Ectodermal cell (in vitro differentiated cells): Measurements from ENCODE around the gene CDKN2D.
A peak's percentile ranks its signal among the peaks of the same experiment; 100 is the strongest.

Experiments used
- H3K27ac ChIP-seq: 2 replicates; pipeline ENCODE4 v1.7.0; 2013; ENCODE audit warnings: mild to moderate bottlenecking, low read depth, low read length; ENCODE audit not compliant: insufficient read depth, poor library complexity, severe bottlenecking
- H3K27me3 ChIP-seq: 2 replicates; pipeline ENCODE4 v1.7.0; 2013; ENCODE audit warnings: mild to moderate bottlenecking, low read length; ENCODE audit not compliant: insufficient read depth, control insufficient read depth, poor library complexity, severe bottlenecking
- H3K36me3 ChIP-seq: one replicate; pipeline ENCODE4 v1.7.0; 2013; ENCODE audit warnings: low read length; ENCODE audit not compliant: control insufficient read depth, insufficient read depth
- H3K4me1 ChIP-seq: one replicate; pipeline ENCODE4 v1.7.0; 2013; ENCODE audit warnings: low read length; ENCODE audit not compliant: control insufficient read depth, insufficient read depth
- H3K4me3 ChIP-seq: 2 replicates; pipeline ENCODE4 v1.7.0; 2013; ENCODE audit warnings: low read depth, low read length, control low read depth; ENCODE audit not compliant: insufficient read depth
- H3K9me3 ChIP-seq: 2 replicates; pipeline ENCODE4 v1.7.0; 2013; ENCODE audit warnings: mild to moderate bottlenecking, low read length, moderate library complexity; ENCODE audit not compliant: control insufficient read depth
- WGBS, 2 experiments: methylation state at CpG; one replicate each; pipeline ENCODE4 v1.1.7; 2013; ENCODE audit warnings: missing lambda C conversion rate in 2 of 2; 5-methylcytosine and 5-hydroxymethylcytosine counted together

The CDKN2D gene

DNA sequence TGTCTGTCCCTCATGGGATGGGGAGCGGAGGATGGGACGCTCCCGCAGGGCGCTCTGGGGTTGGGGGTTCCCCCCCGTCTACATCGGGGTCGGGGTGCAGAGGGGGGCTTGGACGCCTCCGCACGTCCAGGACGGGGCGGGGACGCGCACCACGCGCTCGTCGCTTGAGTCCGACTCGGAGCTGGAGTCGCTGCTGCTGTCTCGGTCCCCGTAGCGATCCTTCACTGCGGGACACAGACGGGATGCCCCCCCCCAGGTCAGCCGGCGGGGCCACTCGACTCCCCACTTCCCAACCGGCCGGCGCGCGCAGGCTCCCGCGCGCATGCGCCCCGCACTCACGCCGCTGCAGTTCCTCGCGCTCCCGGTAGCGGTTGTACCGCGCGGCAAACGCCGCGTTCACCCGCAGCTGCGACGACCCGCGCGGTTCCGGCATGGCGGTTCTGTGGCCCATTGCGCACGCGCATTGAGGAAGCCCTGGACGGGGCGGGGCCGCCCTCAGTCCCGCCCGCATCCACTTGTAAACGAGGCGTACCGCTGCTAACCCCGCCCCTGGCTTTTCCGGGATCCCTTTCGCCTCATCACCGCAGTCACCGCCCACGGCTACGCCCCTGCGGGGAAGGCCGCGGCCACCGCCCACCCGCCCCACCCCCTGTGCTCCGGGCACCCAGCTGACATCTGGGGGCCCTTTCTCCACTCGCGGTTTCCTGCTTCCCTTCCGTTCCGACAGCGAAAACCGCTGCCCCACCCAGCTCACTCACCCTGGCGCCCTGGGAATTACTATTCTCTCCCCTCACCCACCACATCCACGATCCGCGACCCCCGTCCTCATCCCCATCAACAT, 3.0 kb downstream of the CDKN2D start, which contains the start of gene KRI1:
TSS of gene KRI1 (minus strand) at position 444 of the 841 bp plus-strand sequence. CDS start at position 433, 11 bp downstream.
- peak within 1 kb of the TSS; percentile 79 for H3K4me3 ChIP-seq
- WGBS, 2 experiments = 0 to 1% methylated on average over 94 of the region's 94 CpGs
- peak within 1 kb of the TSS; percentile 58 for H3K27ac ChIP-seq
- peaks cover 2% of the 10 kb centered on the region for H3K36me3 ChIP-seq
- no peaks in the 10 kb centered on the region for H3K9me3 ChIP-seq
- H3K27me3 ChIP-seq = peaks cover 22% of the 10 kb centered on the region
- peaks cover 4% of the 10 kb centered on the region for H3K4me1 ChIP-seq

DNA sequence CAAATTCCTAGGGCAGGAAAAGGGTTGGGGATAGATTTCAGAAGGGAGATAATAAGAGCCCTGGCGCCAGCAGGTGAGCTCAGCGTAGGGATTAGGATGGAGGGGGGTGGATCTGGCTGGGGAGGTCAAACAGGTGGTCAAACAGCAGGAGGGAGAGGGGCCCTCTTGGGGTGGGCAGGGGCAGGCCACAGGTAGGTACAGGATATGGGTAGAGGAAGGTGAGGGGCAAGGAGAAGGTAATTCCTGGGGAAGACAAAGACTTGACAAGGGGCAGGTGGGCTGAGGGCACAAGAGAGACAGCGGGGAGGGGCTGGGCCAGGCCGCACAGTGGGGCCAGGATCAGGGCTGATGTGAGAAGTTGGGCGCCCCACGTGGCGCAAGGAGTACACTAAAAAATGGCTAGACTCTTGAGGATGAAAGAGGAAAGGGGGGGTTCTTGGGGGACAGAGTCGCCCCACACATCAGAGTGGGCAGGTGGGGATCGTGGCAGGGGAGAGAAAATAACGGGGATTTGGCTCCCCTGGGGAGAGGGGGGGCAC, 3.7 kb downstream of the CDKN2D start:
- 7 to 9% methylated on average over 10 of the region's 10 CpGs for WGBS, 2 experiments
- Histone ChIP-seq H3K27ac (peak overlapping the region; percentile 58), H3K4me3 (peak overlapping the region; percentile 79), H3K4me1 (peaks cover 4% of the 10 kb centered on the region), H3K36me3 (peaks cover 9% of the 10 kb centered on the region), H3K27me3 (peaks cover 22% of the 10 kb centered on the region), H3K9me3 (no peaks in the 10 kb centered on the region)

DNA sequence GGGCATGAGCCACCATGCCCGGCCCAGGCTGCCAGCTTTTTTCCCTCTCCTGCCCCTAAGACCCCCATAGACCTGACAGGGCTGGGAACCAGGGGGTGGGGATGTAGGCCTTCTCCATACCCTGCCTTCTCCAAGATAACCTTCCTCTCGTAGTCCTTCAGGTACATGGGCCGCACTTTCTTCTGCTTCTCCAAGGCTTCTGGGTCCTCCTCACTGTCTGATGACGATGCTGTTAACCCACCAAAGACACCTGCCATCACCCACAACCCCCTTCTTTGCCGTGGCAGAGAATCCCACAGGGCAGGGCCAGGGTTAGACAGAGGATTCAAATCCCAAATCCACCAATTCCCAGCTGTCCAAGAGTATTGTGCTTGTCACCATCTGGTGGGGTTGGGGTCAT, 6.2 kb downstream of the CDKN2D start:
- Histone ChIP-seq H3K36me3 (peaks cover 27% of the 10 kb centered on the region), H3K27me3 (peaks cover 14% of the 10 kb centered on the region), H3K27ac (no peak overlapping the region), H3K9me3 (no peaks in the 10 kb centered on the region), H3K4me1 (peaks cover 1% of the 10 kb centered on the region), H3K4me3 (no peak overlapping the region)
- 96 to 97% methylated on average over 5 of the region's 5 CpGs for WGBS, 2 experiments

DNA sequence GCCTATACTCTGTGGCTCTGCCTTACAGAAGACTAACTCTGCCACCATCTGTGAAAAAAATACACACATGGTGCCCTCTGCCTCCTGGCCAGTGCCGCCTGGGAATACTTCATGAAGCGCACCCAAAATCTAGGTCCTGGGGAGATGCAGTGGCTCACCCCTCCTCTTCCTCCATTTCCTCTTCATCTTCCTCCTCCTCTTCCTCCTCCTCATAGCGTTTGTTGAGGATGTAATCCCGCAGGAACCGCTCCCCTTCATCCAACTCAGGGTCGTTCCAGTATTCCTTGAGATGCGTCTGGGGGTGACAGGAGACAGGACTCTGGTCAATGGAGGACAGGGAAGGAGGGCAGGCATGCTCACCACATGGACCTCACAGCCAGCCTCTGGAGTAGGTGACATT, 8.6 kb downstream of the CDKN2D start:
- H3K9me3 ChIP-seq = no peaks in the 10 kb centered on the region
- no peak overlapping the region for H3K4me3 ChIP-seq
- H3K4me1 ChIP-seq = no peaks in the 10 kb centered on the region
- H3K36me3 ChIP-seq = peaks cover 40% of the 10 kb centered on the region
- H3K27me3 ChIP-seq = no peaks in the 10 kb centered on the region
- WGBS, 2 experiments = 97 to 98% methylated on average over 7 of the region's 7 CpGs
- H3K27ac ChIP-seq = no peak overlapping the region

DNA sequence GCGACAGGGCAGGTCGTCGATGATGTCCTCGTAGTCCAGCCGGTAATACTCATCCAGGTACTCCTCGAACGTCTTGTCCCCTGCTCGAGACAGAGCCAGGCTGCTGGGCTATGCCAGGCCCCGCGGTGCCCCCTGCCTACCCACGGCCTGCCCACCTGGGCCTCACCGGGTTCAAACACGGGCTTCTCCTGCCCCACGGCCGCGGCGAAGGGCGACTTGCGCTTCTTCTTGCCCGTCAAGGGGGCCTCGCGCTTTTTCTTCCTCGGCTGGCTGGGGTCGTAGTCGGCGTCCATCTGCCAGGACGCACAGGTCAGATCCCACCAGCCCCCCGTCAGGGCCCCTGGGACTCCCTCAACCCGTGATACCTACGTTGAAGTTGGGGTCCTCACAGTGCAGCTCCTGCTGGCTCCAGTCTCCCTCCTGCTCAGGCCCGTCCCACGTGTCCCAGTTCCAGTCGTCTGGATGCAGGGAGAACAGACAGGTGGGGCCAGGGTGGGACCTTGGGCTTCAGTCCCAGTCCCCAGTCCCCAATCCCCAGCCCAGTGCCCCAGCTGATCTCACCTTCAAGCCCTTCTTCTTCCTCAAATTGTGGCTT, 11.1 kb downstream of the CDKN2D start:
- Histone ChIP-seq H3K4me1 (no peaks in the 10 kb centered on the region), H3K36me3 (peaks cover 44% of the 10 kb centered on the region), H3K27me3 (no peaks in the 10 kb centered on the region), H3K27ac (no peak overlapping the region), H3K9me3 (no peaks in the 10 kb centered on the region), H3K4me3 (no peak overlapping the region)
- 96% methylated on average over 33 of the region's 33 CpGs for WGBS, 2 experiments

DNA sequence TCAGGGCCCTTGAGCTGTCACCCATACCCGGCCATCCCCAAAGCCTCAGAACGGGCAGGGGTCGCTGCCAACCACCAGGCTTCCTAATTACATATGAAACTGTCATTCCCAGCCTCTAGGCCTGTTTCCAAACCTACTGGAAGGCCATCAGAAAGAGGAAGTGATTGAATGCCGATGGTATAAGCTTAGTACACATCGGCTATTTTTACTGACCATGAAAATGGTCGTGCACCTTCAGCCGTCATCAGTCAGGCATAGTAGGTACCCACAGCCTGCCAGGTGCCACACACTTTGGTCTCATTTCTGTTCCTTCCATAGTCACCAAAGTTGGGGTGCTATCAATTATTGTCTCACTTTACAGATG, 13.2 kb downstream of the CDKN2D start:
- WGBS, 2 experiments = 97 to 98% methylated on average over 7 of the region's 7 CpGs
- peaks cover 47% of the 10 kb centered on the region for H3K36me3 ChIP-seq
- H3K9me3 ChIP-seq = no peaks in the 10 kb centered on the region
- H3K4me3 ChIP-seq = no peak overlapping the region
- H3K27ac ChIP-seq = no peak overlapping the region
- no peaks in the 10 kb centered on the region for H3K27me3 ChIP-seq
- no peaks in the 10 kb centered on the region for H3K4me1 ChIP-seq

DNA sequence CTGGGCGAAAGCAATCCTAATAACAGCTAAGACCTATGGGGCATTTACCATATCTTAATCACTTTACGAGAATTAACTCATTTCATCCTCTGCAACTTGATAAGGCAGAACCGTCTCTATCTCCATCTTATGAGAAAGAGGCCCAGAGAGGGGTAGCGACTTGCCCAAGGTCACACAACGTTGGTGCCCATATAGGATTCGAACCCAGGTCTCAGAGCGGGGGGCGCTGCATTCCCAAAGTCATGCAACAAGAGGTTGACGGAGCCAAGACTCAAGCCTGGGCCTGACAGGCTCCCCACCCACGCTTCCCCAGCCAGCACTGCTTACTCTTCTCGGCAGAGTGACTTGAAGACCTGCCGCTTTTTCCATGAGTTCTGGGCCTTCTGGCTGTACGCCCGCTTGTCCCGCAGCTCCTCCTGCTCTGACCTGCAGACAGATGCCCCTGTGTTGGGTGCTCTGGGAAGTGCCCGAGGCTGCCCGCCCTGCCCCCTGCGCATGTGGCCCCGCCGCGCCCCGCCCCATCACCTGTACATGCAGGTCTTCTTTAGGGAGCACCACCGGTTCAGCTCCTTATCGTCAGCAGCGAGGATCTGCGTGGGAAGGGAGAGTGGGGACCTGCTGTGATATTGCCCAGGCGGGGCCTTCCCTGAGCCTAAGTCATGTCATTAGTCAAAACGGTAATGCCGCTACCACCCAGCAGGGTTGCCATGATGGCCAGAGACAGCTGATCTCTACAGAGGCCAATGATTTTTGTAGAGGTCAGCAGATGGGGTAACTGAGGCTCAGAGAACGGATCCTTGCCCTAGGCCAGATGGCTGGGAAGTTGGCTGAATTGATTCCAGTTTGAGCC, 13.8 kb downstream of the CDKN2D start:
- Histone ChIP-seq H3K36me3 (peaks cover 47% of the 10 kb centered on the region), H3K27me3 (no peaks in the 10 kb centered on the region), H3K4me3 (no peak overlapping the region), H3K9me3 (no peaks in the 10 kb centered on the region), H3K27ac (no peak overlapping the region), H3K4me1 (no peaks in the 10 kb centered on the region)
- WGBS, 2 experiments = 89 to 91% methylated on average over 30 of the region's 30 CpGs

DNA sequence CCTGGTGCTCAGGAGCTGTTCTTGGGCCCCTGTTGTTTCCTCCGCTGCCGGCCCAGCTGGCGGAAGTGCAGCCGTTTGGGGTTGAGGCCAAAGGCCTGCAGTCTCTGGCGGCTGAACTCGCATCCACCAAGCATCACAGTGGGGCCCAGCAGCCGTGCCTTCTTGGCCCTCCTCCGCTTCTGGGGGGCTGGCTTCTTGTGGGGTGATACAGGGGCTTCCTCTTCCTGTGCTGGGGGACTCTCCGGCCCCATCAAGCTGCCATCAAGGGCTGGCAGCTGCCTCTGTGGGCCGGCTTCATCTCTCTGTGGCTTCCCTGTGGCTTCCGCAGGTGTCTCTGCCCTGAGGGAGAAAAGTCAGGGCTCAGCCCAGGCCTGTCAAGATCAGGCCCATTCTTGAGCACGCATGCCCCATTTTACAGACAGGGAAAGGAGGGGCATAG, 14.8 kb downstream of the CDKN2D start:
- Histone ChIP-seq H3K36me3 (peaks cover 38% of the 10 kb centered on the region), H3K9me3 (no peaks in the 10 kb centered on the region), H3K4me1 (no peaks in the 10 kb centered on the region), H3K4me3 (no peak overlapping the region), H3K27me3 (no peaks in the 10 kb centered on the region), H3K27ac (no peak overlapping the region)
- WGBS, 2 experiments = 95 to 96% methylated on average over 12 of the region's 12 CpGs

DNA sequence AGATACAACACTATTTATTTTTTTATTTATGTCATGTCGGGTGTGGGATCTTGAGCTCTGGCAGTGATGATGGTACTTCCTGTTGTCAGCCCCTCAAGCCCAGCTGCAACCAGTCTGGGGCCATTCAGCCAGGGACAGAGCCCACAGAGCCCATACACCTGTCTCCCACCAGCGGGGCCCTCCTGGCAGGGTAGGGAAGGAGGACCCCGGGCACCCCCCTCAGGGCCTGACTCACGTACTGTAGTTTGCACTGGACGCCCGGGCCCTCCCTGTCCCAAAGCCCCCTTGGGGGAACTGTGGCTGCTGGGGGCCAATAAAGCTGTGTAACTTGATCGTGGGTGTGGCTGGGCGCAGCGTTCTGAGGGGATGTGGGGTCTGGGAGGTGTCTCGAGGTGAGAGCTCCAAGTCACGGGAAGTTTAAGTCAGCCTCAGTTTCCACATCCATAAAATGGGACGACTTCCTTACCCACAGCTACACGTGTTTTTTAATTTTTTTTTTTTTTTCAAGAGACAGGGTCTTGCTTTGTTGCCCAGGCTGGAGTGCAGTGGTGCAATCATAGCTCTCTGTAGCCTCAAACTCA, 15.6 kb downstream of the CDKN2D start:
- WGBS, 2 experiments = 93 to 96% methylated on average over 13 of the region's 13 CpGs
- H3K27ac ChIP-seq = no peak overlapping the region
- no peaks in the 10 kb centered on the region for H3K27me3 ChIP-seq
- no peaks in the 10 kb centered on the region for H3K4me1 ChIP-seq
- H3K36me3 ChIP-seq = peaks cover 42% of the 10 kb centered on the region
- no peak overlapping the region for H3K4me3 ChIP-seq
- H3K9me3 ChIP-seq = no peaks in the 10 kb centered on the region
